Measurements from ENCODE around the gene TRIM16. TPM values are rescaled to one million over a fixed set of nuclear protein-coding genes. Genes with fewer than 3 reads are reported as not detected.
"Not testable (repeated sequence)": the region's sequence is repeated elsewhere in the genome, so short reads cannot be mapped to it uniquely, and the experiment has no call there.

TRIM16 gene
- total and polyA plus RNA-seq, 4 donors = 8.1 to 20.3 (median 13.0) TPM

DNA sequence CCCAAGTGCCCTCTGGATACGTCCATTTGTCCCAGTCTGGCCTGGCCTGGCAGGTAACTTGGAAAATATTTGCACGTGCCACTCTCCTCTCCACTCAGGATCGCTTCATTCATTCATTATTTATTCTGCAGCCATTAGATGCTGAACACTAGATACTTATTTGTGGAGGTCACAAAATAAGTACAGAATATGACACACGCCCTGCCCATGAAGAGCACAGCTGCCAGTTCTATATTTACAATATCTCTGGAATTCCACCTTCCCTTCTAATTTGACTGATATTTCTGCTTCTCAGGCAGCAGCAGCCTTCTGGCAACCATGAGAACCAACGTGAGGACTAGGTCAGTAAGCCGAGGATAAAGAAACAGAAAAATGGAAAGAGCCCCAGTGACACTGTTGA, 20.9 kb downstream of the TRIM16 start:
- H3K4me1 ChIP-seq (ENCODE audit: control insufficient read depth in 1 of 2, insufficient read depth in 2 of 2, low read length in 2 of 2) = no peaks in the 10 kb centered on the region
- H3K4me3 ChIP-seq (ENCODE audit: low read length in 2 of 2) = no peak overlapping the region
- DNase-seq (no peak), ATAC-seq (ENCODE audit: low FRiP score) (no peak)
- H3K9me3 ChIP-seq (ENCODE audit: control insufficient read depth, low read length) = no peaks in the 10 kb centered on the region
- intact Hi-C loops (cut with DNase I) = no loop called here
- WGBS, 2 donors = 87 to 88% methylated on average over 6 of the region's 6 CpGs
- H3K27me3 ChIP-seq (ENCODE audit: control insufficient read depth in 1 of 2, insufficient read depth in 2 of 2, low read length in 1 of 2) = no peaks in the 10 kb centered on the region
- H3K36me3 ChIP-seq (ENCODE audit: control insufficient read depth in 1 of 2, insufficient read depth in 2 of 2, low read length in 1 of 2) = no peaks in the 10 kb centered on the region
- H3K27ac ChIP-seq (ENCODE audit: low read depth in 1 of 2, low read length in 2 of 2) = no peak overlapping the region

GRCh38 chr17:15662681-15663080, 21.4 kb downstream of the TRIM16 start:
- Histone ChIP-seq H3K27me3 (ENCODE audit: control insufficient read depth in 1 of 2, insufficient read depth in 2 of 2, low read length in 1 of 2) (no peaks in the 10 kb centered on the region), H3K4me1 (ENCODE audit: control insufficient read depth in 1 of 2, insufficient read depth in 2 of 2, low read length in 2 of 2) (no peaks in the 10 kb centered on the region), H3K36me3 (ENCODE audit: control insufficient read depth in 1 of 2, insufficient read depth in 2 of 2, low read length in 1 of 2) (no peaks in the 10 kb centered on the region), H3K27ac (ENCODE audit: low read depth in 1 of 2, low read length in 2 of 2) (no peak overlapping the region), H3K9me3 (ENCODE audit: control insufficient read depth, low read length) (no peaks in the 10 kb centered on the region), H3K4me3 (ENCODE audit: low read length in 2 of 2) (no peak overlapping the region)
- ATAC-seq (ENCODE audit: low FRiP score) = no peak
- intact Hi-C loops (cut with DNase I) = no loop called here
- no peak for DNase-seq
- WGBS, 2 donors = 95 to 98% methylated on average over 3 of the region's 3 CpGs

- no peak for DNase-seq
- no peaks in the 10 kb centered on the region for H3K4me1 ChIP-seq (ENCODE audit: control insufficient read depth in 1 of 2, insufficient read depth in 2 of 2, low read length in 2 of 2)
- intact Hi-C loops (cut with DNase I) = no loop called here
- H3K27ac ChIP-seq (ENCODE audit: low read depth in 1 of 2, low read length in 2 of 2) = no peak overlapping the region
- ATAC-seq (ENCODE audit: low FRiP score) = no peak
- no peaks in the 10 kb centered on the region for H3K36me3 ChIP-seq (ENCODE audit: control insufficient read depth in 1 of 2, insufficient read depth in 2 of 2, low read length in 1 of 2)
- no peak overlapping the region for H3K4me3 ChIP-seq (ENCODE audit: low read length in 2 of 2)
- no peaks in the 10 kb centered on the region for H3K9me3 ChIP-seq (ENCODE audit: control insufficient read depth, low read length)
- no peaks in the 10 kb centered on the region for H3K27me3 ChIP-seq (ENCODE audit: control insufficient read depth in 1 of 2, insufficient read depth in 2 of 2, low read length in 1 of 2)
- 92 to 93% methylated on average over 3 of the region's 3 CpGs for WGBS, 2 donors
Observed at GRCh38 chr17:15660077-15660476, 24.0 kb downstream of the TRIM16 start.

GRCh38 chr17:15659663-15660062, 24.4 kb downstream of the TRIM16 start:
- DNase-seq = no peak
- ATAC-seq (ENCODE audit: low FRiP score) = no peak
- no peaks in the 10 kb centered on the region for H3K27me3 ChIP-seq (ENCODE audit: control insufficient read depth in 1 of 2, insufficient read depth in 2 of 2, low read length in 1 of 2)
- no peak overlapping the region for H3K4me3 ChIP-seq (ENCODE audit: low read length in 2 of 2)
- no peaks in the 10 kb centered on the region for H3K9me3 ChIP-seq (ENCODE audit: control insufficient read depth, low read length)
- WGBS, 2 donors = 55 to 58% methylated on average over 4 of the region's 4 CpGs
- intact Hi-C loops (cut with DNase I) = no loop called here
- no peaks in the 10 kb centered on the region for H3K36me3 ChIP-seq (ENCODE audit: control insufficient read depth in 1 of 2, insufficient read depth in 2 of 2, low read length in 1 of 2)
- no peak overlapping the region for H3K27ac ChIP-seq (ENCODE audit: low read depth in 1 of 2, low read length in 2 of 2)
- no peaks in the 10 kb centered on the region for H3K4me1 ChIP-seq (ENCODE audit: control insufficient read depth in 1 of 2, insufficient read depth in 2 of 2, low read length in 2 of 2)

GRCh38 chr17:15659236-15659635, 24.9 kb downstream of the TRIM16 start:
- ATAC-seq (ENCODE audit: low FRiP score) (no peak), DNase-seq (no peak)
- Histone ChIP-seq H3K4me3 (ENCODE audit: low read length in 2 of 2) (no peak overlapping the region), H3K27me3 (ENCODE audit: control insufficient read depth in 1 of 2, insufficient read depth in 2 of 2, low read length in 1 of 2) (no peaks in the 10 kb centered on the region), H3K9me3 (ENCODE audit: control insufficient read depth, low read length) (no peaks in the 10 kb centered on the region), H3K4me1 (ENCODE audit: control insufficient read depth in 1 of 2, insufficient read depth in 2 of 2, low read length in 2 of 2) (no peaks in the 10 kb centered on the region), H3K36me3 (ENCODE audit: control insufficient read depth in 1 of 2, insufficient read depth in 2 of 2, low read length in 1 of 2) (no peaks in the 10 kb centered on the region), H3K27ac (ENCODE audit: low read depth in 1 of 2, low read length in 2 of 2) (no peak overlapping the region)
- intact Hi-C loops (cut with DNase I) = no loop called here
- 95 to 96% methylated on average over 6 of the region's 6 CpGs for whole genome bisulfite sequencing, 2 donors

DNA sequence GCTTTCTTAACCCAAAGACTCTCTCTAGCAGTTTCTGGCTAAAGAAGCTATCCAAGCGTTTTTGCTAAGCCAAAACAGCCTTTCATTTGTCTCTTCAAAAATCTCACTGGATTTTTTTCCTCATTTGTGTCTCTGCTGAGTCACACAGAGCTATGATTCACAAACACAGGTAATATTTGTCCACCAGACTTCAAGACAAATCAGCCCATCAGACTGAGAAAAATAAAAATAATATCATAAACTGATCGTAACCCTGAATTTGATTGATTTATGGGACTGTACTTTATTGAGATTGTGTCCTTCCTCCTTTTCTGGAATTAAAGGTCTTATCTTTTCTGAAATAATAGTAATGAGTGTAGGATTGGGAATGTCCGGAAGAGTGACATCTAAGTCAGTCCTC, 25.8 kb downstream of the TRIM16 start:
- no peaks in the 10 kb centered on the region for H3K9me3 ChIP-seq (ENCODE audit: control insufficient read depth, low read length)
- ATAC-seq (ENCODE audit: low FRiP score) (no peak), DNase-seq (no peak)
- no peak overlapping the region for H3K27ac ChIP-seq (ENCODE audit: low read depth in 1 of 2, low read length in 2 of 2)
- no peak overlapping the region for H3K4me3 ChIP-seq (ENCODE audit: low read length in 2 of 2)
- intact Hi-C loops (cut with DNase I) = no loop called here
- no peaks in the 10 kb centered on the region for H3K4me1 ChIP-seq (ENCODE audit: control insufficient read depth in 1 of 2, insufficient read depth in 2 of 2, low read length in 2 of 2)
- no peaks in the 10 kb centered on the region for H3K27me3 ChIP-seq (ENCODE audit: control insufficient read depth in 1 of 2, insufficient read depth in 2 of 2, low read length in 1 of 2)
- H3K36me3 ChIP-seq (ENCODE audit: control insufficient read depth in 1 of 2, insufficient read depth in 2 of 2, low read length in 1 of 2) = no peaks in the 10 kb centered on the region
- 94 to 98% methylated on average over 3 of the region's 3 CpGs for WGBS, 2 donors

GRCh38 chr17:15657868-15658267, 26.2 kb downstream of the TRIM16 start:
- ATAC-seq (ENCODE audit: low FRiP score) (no peak), DNase-seq (no peak)
- no peak overlapping the region for H3K27ac ChIP-seq (ENCODE audit: low read depth in 1 of 2, low read length in 2 of 2)
- H3K4me1 ChIP-seq (ENCODE audit: control insufficient read depth in 1 of 2, insufficient read depth in 2 of 2, low read length in 2 of 2) = no peaks in the 10 kb centered on the region
- no peak overlapping the region for H3K4me3 ChIP-seq (ENCODE audit: low read length in 2 of 2)
- H3K27me3 ChIP-seq (ENCODE audit: control insufficient read depth in 1 of 2, insufficient read depth in 2 of 2, low read length in 1 of 2) = no peaks in the 10 kb centered on the region
- intact Hi-C loops (cut with DNase I) = no loop called here
- H3K9me3 ChIP-seq (ENCODE audit: control insufficient read depth, low read length) = no peaks in the 10 kb centered on the region
- H3K36me3 ChIP-seq (ENCODE audit: control insufficient read depth in 1 of 2, insufficient read depth in 2 of 2, low read length in 1 of 2) = no peaks in the 10 kb centered on the region

DNA sequence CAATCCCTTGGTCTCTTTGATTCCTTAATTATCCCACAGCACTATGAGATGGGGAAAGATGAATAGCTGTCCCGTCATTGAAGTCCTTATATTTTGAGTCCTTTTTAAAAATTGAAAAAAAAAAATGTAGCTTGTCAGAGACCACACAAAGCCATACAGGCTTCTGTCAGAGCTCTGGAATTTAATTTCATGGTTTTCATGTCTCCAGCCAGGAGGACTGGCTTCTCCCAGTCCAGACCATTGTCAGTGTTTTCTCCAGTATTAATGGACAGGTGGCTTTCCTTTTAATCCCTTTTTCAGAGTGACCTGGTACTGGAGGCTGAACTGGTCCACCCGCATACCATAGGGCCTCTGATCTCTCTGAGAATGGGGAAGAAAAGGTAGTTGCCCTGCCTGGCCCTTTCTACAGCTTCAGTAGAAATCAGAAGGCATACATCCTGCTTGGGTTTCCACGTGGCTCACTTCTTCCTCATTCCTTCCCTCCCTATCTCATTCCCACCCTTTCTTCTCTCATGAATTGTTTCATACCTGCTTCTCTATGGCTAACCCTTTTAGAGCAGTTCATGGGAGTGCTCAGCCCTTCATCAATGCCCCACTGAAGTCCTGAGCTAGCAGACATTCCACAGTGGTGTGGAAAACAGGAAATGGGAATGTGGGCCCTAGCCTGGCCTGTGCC, 29.1 kb downstream of the TRIM16 start:
- H3K36me3 ChIP-seq (ENCODE audit: control insufficient read depth in 1 of 2, insufficient read depth in 2 of 2, low read length in 1 of 2) = no peaks in the 10 kb centered on the region
- DNase-seq (no peak), ATAC-seq (ENCODE audit: low FRiP score) (no peak)
- H3K4me1 ChIP-seq (ENCODE audit: control insufficient read depth in 1 of 2, insufficient read depth in 2 of 2, low read length in 2 of 2) = no peaks in the 10 kb centered on the region
- no peaks in the 10 kb centered on the region for H3K9me3 ChIP-seq (ENCODE audit: control insufficient read depth, low read length)
- WGBS, 2 donors = 70% methylated on average over 3 of the region's 3 CpGs
- H3K4me3 ChIP-seq (ENCODE audit: low read length in 2 of 2) = no peak overlapping the region
- intact Hi-C loops (cut with DNase I) = no loop called here
- H3K27ac ChIP-seq (ENCODE audit: low read depth in 1 of 2, low read length in 2 of 2) = no peak overlapping the region
- no peaks in the 10 kb centered on the region for H3K27me3 ChIP-seq (ENCODE audit: control insufficient read depth in 1 of 2, insufficient read depth in 2 of 2, low read length in 1 of 2)

DNA sequence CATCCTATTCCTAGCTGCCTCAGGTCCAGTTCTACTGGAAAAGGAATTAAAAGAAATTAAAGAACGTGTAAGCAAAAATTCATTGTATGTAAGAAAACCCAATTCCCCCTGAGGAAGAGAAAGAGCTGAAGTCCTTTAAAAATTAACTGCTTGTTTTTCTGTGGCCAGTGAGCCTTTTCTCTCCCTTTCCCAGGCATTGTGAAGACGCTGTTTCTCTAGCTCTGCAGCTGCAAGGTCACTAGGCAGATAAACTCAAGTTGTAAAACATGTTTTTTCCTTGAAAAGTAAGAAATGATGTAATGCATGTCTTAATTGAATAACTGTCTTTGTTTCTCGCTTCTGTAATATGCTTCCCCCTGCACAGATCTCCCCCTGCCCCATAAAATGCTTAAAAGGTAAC, 29.7 kb downstream of the TRIM16 start:
- intact Hi-C loops (cut with DNase I); H3K27me3 ChIP-seq (ENCODE audit: control insufficient read depth in 1 of 2, insufficient read depth in 2 of 2, low read length in 1 of 2); H3K4me3 ChIP-seq (ENCODE audit: low read length in 2 of 2); H3K9me3 ChIP-seq (ENCODE audit: control insufficient read depth, low read length); ATAC-seq (ENCODE audit: low FRiP score); DNase-seq; H3K27ac ChIP-seq (ENCODE audit: low read depth in 1 of 2, low read length in 2 of 2); H3K36me3 ChIP-seq (ENCODE audit: control insufficient read depth in 1 of 2, insufficient read depth in 2 of 2, low read length in 1 of 2); H3K4me1 ChIP-seq (ENCODE audit: control insufficient read depth in 1 of 2, insufficient read depth in 2 of 2, low read length in 2 of 2): not testable (repeated sequence)
- WGBS, 2 donors = 88 to 92% methylated on average over 3 of the region's 3 CpGs
